K562 (cell line): ENCODE results near the gene TTC23L.

ENCODE experiments used
- ADNP ChIP-seq: fragments of 200-800 bp; sonication (Bioruptor generic); IDR thresholded peaks from 2 replicates; pipeline ENCODE4 v1.6.1; 2016; ENCODE audit warnings: missing genetic modification characterization, missing compliant biosample characterization
- JUNB ChIP-seq: fragments of 450-650 bp; formaldehyde crosslinking; conservative IDR thresholded peaks from 2 replicates; pipeline ENCODE4 v1.4.0; 2020; ENCODE audit warnings: mild to moderate bottlenecking
- NFE2L1 ChIP-seq: fragments of 450-650 bp; IDR thresholded peaks from 2 replicates; pipeline ENCODE4 v1.6.1; 2016; ENCODE audit warnings: missing genetic modification characterization, low read depth, mild to moderate bottlenecking, missing compliant biosample characterization, moderate library complexity, borderline replicate concordance
- NFIC ChIP-seq: fragments of 450-650 bp; IDR thresholded peaks from 2 replicates; pipeline ENCODE4 v1.6.1; 2017; ENCODE audit warnings: mild to moderate bottlenecking, inconsistent platforms
- YY1 ChIP-seq, 3 experiments: IDR thresholded peaks; 2 replicates each; pipeline ENCODE4 v1.6.1; 2011; ENCODE audit warnings: low read length in 2 of 3, mild to moderate bottlenecking in 2 of 3, moderate library complexity in 2 of 3, borderline replicate concordance in 1 of 3, control low read depth in 1 of 3, low read depth in 1 of 3; ENCODE audit not compliant: insufficient read depth in 3 of 3, insufficient replicate concordance in 2 of 3, control insufficient read depth in 1 of 3, insufficient read length in 1 of 3; ENCODE audit errors: extremely low read depth in 1 of 3

- TF ChIP-seq JUNB (no peak), YY1 (IDR thresholded peaks at IDR 0.05; ENCODE audit: borderline replicate concordance in 1 of 3, control insufficient read depth in 1 of 3, extremely low read depth in 1 of 3, insufficient read depth in 3 of 3, insufficient read length in 1 of 3, insufficient replicate concordance in 2 of 3, low read depth in 1 of 3, low read length in 2 of 3) (no peak), NFE2L1 (tag) (no peak), ADNP (no peak), NFIC (no peak)
Observed at GRCh38 chr5:34790069-34790468, 48.9 kb upstream of the TTC23L start.
